NOMO-1 (cell line): ENCODE results near the gene CNTNAP2.
A peak's percentile ranks its signal among the peaks of the same experiment; 100 is the strongest.

Experiments
- DNase-seq, 2 experiments: peaks; one replicate each; lab custom pipeline; 2025; ENCODE audit not compliant: unreplicated experiment in 2 of 2; lab: John Stamatoyannopoulos, UW

The CNTNAP2 gene

DNA sequence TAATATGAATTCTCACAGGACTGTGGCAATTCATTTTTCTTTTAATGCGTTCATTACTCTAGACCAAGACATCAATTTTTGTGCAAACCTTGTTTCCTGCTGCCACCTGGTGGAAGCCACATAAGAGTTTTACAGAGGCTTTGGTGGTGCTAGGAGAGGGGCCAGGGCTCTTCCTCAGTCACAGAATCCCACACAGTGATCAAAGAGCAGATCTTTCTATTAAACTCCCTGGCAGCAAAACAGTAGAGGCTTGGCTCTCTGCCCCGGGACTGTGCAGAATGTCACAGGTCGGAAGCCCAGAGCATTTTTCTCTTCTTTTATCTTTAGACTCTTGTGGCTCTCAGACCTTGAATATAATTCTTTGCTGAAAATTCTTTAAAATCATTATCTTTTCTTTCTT is 1967.5 kb downstream of the CNTNAP2 start:
- DNase-seq, result peak; percentile 15 to 17

DNA sequence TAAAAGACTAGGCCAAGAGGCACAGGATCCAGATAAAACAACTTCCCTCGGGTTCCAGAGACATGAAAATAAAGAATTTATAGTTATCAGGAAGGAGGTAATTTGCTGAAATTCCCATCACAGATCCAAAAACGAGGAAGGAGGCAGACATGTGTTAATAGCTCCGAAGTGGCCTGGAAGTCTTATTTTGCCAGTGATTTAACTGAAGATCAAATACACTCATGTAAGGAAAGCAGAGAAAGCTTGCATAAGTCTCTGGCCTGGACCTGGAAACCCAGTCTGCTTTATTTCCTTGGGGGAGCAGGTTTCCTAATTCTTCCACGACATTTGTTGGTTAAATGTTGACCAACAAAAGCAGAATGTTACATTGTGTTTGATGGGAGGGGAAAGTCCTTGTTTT is 1975.3 kb downstream of the CNTNAP2 start:
- DNase-seq, result no peak

DNA sequence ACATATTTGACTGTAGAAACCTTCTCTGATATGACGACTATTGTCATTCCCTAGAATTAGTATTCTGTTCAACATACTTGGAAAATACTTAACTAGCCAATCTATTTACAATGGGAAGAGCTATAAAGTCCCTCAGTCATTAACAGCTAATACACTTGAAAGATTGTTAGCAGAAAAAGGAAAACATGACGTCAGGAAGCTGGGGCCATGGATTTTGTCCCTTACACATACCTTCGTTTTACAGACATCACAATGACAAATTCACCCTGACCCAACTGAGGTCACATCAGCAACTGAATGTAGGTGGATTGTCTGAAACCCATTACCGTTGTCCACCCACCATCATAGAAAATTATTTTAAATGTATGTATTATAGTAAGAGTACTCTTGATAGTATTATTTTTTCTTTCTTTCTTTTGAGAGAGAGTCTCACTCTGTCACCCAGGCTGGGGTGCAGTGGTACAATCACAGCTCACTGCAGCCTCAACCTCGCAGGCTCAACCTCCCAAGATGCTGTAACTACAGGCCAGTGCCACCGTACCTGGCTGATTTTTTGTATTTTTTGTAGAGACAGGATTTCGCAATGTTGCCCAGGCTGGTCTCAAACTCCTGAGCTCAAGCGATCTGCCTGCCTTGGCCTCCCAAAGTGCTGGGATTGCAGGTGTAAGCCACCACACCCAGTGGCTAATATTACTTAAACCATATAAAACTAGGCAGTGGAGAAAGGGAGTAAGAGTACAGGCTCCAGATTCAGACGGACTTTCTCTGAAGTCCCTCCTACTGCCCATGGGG is 1977.0 kb downstream of the CNTNAP2 start:
- DNase-seq, result no peak

DNA sequence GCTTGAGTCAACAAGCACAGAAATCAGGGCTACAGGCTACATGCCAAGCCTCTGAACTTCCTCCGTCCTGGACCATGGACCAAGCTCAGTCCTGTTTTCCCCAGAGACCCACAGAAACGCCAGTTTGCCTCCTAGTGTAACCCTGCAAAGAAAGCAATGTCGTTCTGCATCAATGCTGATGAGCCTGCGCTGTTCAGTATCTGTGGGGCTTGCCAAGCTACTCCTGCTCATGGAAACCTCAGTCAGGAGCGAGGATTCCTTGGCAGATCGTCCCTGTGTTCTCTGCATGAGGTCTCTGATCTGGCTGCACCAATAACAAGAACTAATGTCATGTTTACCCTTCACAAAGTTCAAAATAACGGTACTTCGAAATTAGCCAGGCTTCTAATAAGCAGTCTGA is 1978.5 kb downstream of the CNTNAP2 start:
- DNase-seq, result no peak

DNA sequence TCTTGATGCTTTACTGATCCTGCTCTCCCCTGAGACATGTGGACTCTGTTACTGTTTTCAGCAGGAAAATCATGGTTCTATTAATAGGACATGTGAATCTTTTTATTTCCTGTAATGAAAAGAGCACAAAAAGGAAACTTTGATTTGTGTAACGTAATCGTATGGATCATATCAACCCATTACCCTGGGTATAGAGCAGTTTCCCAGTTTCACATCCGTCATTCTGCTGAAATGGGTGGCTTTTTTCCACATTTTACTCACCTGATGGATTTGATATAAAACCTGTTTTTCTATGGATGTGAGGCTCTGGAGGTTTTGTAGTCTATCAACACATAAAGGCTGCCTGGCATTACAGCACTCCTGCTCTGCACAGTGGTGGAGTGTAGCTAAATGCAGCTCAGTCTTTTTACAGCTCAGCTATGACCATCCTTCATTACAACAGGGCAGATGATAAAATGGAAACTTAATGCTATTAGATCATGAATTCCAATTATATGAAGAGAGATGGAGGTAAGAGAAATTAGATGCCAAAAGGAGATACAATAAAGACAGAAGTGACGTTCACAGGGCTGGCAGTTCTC is 1987.6 kb downstream of the CNTNAP2 start:
- no peak for DNase-seq

DNA sequence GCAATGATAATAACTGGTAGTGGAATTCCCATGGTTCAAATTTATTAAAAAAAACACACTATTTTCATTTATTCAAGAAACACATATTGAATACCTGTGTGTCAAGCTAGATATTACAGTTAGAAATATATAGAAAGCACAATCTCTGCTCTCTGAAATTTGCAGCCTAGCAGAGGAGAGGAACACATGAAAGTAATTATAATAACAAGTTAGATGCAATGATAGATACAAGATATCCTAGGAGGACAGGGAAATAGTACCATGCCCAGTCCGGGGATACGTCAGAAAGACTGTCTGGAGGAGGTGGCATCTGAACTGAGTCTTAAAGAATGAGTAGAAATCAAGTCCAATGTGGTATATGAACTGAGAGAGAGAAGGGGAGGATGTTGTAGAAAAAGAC is 1988.3 kb downstream of the CNTNAP2 start:
- DNase-seq, result no peak

DNA sequence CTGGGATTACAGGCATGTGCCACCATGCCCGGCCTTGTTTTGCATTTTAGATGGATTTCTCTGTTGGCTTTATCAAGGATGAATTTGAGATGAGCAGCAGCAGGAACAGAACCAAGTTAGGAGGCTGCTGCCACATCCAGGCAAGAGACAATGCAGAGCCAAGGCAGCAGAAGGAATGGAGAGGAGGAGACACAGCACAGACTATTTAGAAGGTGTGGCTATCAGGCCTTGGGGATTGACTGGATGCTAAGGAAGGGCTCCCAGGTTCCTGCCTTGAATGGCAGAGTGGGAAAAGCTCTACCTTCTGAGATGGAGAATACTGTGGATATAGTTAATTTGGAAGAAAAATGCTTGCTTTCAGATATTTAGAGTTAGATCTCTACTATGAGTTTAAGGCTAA is 1989.3 kb downstream of the CNTNAP2 start:
- no peak for DNase-seq

DNA sequence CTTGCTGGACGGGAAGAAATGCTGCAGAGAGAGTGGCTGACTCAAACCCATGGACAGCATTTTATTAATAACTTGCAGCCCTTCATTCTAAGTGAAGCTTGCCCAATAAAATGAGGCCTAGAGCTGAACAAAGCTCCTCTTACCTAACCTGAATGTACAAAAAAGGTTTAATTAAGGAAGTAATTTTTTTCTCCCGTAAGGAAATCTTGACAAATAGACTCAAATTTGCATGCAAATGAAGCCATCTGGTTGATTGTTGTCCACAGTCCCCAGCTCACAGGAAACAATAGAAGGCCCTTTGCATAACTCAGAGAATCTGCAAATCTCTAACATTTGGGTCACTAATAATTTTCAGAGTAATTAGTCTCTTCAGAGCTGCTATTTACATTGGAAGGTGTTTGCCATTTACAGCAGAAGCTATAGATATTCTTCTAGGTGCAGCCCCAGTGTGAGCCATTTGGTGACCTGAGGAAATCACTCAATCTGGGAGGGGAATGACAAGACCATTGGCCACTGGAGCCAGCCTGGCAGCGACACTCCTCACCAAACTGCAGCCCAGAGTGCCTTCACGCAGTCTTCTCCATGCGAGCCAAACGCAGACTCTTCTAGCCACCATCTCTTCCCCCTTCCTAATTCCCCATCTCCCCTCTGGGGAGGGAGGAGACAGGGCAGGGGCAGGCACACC is 1991.0 kb downstream of the CNTNAP2 start:
- peak; percentile 0 to 15 for DNase-seq

DNA sequence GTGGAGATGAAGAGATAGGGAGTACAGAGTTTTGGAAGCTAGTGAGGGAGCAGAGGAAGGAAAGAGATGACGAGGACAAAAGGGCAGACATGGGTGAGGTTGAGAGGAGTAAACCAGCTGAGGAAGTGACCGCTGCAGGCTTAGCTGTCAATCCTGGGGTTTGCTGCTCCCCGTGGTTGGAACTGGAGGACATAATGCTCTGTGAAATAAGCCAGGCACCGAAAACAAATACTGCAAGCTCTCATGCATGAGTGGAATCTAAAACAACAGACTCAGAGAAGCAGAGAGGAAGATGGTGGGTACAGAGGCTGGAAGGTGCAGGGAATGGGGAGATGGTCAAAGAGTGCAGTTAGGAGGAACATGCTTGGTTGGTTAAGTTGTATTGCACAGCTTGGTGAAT is 1991.8 kb downstream of the CNTNAP2 start:
- DNase-seq, result no peak

DNA sequence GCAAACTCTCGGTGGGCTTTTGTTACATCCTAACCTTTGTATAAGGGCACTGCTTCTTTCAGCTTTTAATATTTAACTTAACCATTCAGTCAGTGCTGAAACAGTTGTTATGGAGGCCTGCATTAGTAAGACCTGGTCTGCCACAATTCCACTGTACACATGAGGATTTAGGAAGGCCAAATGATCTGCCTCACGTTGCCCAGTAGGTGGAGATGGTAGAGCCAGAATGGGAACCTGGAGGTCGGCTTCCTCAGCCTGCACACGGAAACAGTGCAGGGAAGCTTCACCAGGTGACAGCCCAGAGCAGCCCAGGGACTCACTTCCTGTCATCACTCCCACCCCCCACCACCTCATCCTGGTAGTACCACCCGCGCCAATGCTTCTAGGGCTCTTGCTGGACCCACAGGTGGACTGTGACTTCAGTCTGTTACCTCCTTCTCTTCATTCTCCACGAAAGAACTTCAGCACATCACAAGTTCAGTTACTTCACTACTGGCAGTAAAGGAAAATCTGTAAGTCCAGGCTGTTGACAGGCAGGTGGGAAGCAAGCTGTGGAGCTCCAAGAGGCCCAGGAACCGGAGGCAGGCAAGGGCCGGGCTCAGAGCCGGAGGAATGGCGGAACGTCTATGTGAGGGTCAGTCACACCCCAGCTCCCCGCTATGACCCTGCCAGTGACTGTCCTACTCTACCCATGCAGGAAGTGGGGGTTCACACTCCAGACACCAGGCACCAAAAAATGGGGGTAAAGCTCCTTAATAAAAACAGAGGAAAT is 1993.7 kb downstream of the CNTNAP2 start:
- DNase-seq, result no peak

DNA sequence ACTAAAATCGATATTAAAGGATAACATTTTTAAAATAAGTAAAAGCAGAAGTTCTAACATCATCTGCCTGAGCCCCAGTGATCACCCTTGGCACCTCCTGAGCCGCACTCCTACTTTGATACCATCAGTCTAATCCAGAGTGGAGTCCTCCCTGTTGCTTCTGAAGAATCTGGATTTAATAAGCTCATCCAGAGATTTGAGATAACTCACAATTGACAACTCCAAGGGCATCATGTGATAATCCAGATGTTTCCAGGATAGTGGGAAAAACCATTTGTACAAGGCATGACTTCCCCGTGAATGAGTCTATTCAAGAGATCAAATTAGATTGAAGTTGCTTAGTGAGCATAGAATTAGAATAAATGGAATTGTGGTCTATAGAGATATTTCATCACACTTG is 1998.2 kb downstream of the CNTNAP2 start:
- DNase-seq, result no peak

DNA sequence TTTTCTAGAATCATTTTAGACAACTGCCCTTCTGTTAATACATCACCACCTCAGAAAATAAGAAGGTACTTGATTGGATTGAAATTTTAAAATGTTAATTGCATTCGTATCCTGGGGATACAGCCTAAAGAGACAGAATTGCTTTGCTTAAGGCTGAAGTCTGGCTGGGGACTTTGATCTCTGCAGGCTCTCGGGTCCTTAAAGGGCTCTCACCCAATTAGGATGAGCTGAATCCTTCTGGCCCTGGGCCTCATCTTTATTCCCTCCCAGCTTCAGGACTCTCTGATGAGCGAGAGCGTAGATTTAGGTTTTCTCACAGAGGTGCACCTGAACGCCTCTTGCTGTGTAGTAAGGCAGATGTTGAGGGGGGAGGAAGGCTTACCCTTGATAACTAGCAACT is 1998.7 kb downstream of the CNTNAP2 start:
- no peak for DNase-seq

DNA sequence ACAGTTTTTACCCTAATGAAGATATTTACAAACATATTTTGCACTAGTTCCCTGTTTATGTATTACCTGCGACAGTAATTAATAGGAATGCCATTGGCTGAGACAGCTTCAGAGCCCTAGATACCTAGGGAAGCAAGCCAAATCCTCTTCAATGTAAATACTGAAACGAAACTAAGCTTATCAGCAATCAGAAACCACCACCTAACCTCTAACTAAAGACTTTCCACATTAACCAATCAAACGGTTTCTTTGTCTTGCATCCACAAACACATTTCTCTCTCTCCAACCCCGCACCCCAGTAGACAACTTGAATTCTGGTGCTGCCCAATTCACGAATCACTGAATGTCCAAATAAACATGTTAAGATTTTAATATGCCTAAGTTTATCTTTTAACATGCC is 1999.6 kb downstream of the CNTNAP2 start:
- peak; percentile 3 to 30 for DNase-seq

DNA sequence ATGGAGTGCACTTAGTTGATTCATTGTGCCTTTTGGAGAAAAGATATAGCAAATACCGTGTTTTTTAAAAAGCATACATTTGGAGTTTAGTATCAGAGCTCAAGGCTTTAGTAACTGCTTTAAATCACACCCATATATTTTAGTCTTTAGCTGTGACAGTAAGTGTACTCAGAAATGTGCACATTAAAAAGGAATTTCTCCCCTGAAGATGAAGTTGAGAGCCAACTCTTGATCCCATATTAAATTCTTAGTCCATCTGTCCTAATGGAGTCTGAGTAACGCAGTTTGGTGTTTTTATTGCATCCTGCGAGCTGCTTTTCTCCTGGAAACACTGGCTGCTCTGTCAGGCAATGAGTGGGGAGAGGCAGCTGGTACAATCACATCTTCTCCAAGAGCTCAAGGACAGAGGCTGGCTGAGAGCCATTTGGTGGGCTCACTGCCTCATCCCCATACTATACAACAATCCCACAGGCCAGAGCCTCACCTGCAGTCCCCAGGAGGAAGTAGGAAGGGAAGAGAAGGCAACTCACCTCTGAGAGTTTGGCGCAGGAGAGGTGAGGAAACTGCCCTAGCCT is 2000.3 kb downstream of the CNTNAP2 start:
- DNase-seq, result no peak

DNA sequence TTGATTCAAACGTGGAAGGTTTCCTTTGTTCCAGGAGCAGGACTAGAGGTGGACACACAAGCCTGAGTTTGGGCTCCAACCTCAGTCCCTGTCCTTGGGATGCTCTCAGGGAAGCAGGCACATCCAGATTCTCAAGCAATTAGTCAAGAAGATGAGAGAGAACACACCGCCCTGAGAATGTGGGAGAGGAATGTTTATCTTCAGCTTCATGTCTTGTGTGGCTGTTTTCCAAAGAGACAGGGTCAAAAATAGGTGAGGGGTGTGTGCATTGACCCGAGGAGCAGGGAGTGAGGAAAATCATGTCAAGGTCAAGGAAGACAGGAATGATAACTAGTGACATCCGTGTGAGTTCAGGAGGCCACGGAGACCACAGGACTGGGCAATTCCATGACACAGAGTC is 2001.8 kb downstream of the CNTNAP2 start:
- DNase-seq, result no peak

DNA sequence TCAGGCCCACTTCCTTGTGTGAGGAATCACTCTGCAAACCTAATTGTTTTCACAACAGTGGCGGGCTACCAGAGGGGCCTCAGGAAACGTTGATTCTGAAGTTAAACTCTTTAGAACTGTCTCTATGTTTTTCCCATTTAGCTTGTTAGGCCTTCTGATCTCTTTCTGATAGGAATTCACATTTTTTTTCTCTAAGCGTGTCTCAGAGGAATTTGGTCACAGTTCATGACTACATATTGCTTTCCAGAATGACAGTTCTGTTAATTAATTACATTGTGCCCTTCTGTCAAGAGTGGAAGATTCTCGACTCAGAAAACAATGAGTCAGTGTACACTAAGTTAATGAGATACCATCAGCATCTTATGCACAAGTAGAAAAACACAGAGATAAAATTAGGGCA is 2004.8 kb downstream of the CNTNAP2 start:
- DNase-seq, result no peak

DNA sequence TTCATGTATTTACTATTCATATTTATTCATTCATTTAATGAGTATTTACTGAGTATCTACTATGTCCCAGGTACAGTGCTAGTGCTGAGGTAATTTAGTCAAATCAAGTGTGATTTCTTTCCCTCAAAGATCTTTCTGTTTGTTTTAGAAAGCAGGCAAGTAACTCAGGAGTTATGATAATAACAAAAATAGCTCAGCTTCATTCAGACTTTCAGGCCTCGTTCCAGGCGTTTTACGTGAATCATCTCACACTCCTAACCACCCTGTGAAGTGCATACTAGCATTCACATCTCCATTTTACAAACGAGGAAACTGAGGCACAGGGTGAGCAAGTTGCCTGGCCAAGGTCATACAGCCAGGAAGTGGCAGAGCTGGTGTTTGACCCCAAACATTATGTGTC is 2005.2 kb downstream of the CNTNAP2 start:
- no peak for DNase-seq

DNA sequence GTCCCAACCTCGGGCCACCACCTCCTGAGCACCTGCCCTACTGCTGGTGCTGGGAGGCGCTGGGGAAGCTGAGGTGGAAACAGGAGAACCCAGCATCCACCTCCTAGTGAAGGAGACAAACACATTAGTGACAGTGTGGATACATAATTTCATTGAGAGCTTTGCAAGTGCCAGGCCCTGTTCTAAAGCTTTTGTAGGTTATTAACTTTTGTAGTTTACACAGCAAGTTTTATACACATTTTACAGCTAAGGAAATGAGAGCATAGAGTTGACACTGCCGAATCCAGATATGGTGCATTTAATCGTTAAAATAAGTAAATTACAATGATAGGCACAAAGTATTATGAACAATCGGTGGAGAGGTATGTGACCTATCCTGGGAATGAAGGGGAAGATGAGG is 2007.9 kb downstream of the CNTNAP2 start:
- no peak for DNase-seq

DNA sequence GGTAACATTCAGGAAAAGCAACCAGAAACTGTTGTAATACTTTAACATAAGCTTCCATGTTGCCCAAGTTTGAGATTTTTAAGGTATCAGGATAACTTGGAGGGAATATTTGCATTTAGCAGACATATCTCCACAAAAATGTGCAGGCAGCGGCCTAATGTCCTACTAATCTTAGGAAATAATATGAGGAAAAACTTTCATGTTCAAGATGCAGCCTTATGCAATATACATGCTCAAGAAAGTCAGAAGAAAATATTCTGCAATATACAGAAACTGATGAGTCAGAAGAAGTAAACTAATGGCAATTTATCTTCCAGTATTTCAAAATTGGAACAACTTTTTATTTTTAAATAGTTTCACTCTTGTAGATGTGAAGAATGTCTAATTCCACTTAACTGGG is 2010.8 kb downstream of the CNTNAP2 start:
- DNase-seq, result no peak

DNA sequence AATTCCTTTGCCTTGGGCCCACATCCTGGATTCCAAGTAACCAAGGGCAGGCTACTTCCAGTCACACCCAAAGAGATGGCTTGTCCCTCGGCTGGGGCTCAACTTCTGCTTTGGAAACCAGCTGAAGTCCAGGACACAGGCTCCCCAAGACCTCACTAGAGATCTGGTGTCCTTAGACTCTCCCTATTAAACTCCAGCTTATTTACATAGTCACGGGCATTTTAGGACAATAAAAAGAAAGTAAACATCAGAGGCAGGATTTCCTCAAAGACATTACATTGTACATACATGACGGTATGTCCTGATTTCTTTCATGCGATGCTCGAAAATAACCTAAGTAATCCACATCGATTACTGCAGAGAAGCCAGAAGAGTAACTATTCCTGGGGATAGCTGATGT is 2012.4 kb downstream of the CNTNAP2 start:
- no peak for DNase-seq

DNA sequence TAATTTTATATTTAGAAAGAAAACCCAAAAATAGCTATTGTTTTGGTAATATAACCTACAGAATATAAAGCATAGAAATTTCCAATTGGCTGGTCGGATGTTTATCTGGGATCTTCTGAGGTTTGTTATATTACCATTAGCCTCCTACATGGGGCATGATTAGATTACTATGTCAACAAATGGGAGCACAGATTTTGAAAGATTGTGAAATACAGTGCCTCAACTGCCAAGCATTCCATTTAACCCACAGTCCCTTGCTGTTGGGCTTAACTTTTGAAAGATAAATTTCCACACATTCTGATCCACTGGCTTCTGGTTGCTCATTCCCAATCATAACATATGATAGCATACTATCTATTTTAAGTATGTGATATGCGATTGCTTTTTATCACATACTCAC is 2018.5 kb downstream of the CNTNAP2 start:
- DNase-seq, result no peak
